NT2/D1 (cell line): ENCODE results near the gene ORAI2.

Experiments
- SUZ12 ChIP-seq: IDR thresholded peaks from 2 replicates; pipeline ENCODE4 v1.6.1; 2011; ENCODE audit not compliant: insufficient read length, insufficient read depth; ENCODE audit errors: extremely low read depth
- ZNF274 ChIP-seq: IDR thresholded peaks from 2 replicates; pipeline ENCODE4 v1.6.1; 2011; ENCODE audit warnings: mild to moderate bottlenecking, low read depth, low read length

DNA sequence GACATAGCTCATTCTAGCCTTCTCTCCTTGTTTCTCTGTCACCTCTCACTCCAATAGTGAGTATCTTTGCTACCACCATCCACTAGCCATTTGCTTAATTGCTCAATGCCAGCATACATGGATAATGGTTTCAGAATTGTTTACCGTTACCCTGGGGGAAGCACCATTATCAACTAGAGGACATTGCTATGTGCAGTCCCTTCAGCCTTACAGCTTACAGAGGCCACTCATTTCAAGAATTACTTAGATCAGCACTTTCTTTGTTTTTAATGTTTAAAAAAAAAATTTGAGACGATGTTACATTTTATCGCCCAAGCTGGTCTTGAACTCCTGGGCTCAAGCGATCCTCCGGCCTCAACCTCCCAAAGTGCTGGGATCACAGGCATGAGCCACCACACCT is 14.8 kb upstream of the ORAI2 start:
- TF ChIP-seq ZNF274: no peak
- TF ChIP-seq SUZ12: no peak
